Central memory CD8-positive, alpha-beta T cell (primary cell): ENCODE results near the gene KIAA1217.

Experiments used
- ATAC-seq: fragments of 150-1000 bp; cut with Tn5 transposase; replicated peaks from 2 replicates; pipeline ENCODE4 v1.10.0; 2022; ENCODE audit warnings: mild to moderate bottlenecking, moderate FRiP score, moderate number of reproducible peaks; ENCODE audit not compliant: poor library complexity, severe bottlenecking; ENCODE audit errors: extremely low read depth
- DNase-seq, 2 donors: peaks; one replicate each; pipeline ENCODE4 v3.0.0; 2021; ENCODE audit warnings: low spot score in 2 of 2
- H3K27ac Mint-ChIP-seq: one replicate; pipeline ENCODE4 v1.8.0; 2022; ENCODE audit warnings: low read depth, mild to moderate bottlenecking, moderate library complexity, mixed read lengths
- H3K27me3 Mint-ChIP-seq: one replicate; pipeline ENCODE4 v1.8.0; 2022; ENCODE audit warnings: mixed read lengths
- H3K36me3 Mint-ChIP-seq: one replicate; pipeline ENCODE4 v1.8.0; 2022; ENCODE audit warnings: mild to moderate bottlenecking, moderate library complexity, mixed read lengths; ENCODE audit not compliant: insufficient read depth
- H3K4me1 Mint-ChIP-seq: one replicate; pipeline ENCODE4 v1.8.0; 2022; ENCODE audit warnings: mixed read lengths
- H3K4me3 Mint-ChIP-seq: one replicate; pipeline ENCODE4 v1.8.0; 2022; ENCODE audit warnings: mild to moderate bottlenecking, moderate library complexity, mixed read lengths
- H3K9me3 Mint-ChIP-seq: one replicate; pipeline ENCODE4 v1.8.0; 2022; ENCODE audit warnings: mixed read lengths

The KIAA1217 gene

DNA sequence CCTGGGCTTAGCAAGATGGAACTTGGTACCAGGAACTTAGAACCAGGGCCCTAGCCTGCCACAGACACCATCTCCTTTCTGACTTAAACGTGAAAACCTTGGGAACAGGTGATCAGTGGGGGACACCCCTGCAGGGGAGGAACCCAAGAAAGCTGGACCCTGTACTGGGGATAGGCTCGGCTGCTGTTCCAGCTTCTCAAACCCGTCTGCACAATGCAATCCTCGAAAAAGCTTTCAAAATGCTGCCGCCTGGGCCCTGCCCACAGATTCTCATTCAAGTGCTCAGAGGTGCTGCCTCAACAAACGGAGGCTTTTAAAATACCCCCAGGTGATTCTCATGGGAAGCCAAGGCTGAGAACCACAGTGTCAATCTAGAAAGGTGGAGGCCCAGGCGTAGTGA, 345.1 kb downstream of the KIAA1217 start:
- ATAC-seq (no peak), DNase-seq (no peak)
- Mint-ChIP-seq H3K9me3 (no peaks in the 10 kb centered on the region), H3K36me3 (no peaks in the 10 kb centered on the region), H3K4me1 (peaks cover 6% of the 10 kb centered on the region), H3K27ac (no peak overlapping the region), H3K4me3 (no peak overlapping the region), H3K27me3 (peaks cover 34% of the 10 kb centered on the region)

DNA sequence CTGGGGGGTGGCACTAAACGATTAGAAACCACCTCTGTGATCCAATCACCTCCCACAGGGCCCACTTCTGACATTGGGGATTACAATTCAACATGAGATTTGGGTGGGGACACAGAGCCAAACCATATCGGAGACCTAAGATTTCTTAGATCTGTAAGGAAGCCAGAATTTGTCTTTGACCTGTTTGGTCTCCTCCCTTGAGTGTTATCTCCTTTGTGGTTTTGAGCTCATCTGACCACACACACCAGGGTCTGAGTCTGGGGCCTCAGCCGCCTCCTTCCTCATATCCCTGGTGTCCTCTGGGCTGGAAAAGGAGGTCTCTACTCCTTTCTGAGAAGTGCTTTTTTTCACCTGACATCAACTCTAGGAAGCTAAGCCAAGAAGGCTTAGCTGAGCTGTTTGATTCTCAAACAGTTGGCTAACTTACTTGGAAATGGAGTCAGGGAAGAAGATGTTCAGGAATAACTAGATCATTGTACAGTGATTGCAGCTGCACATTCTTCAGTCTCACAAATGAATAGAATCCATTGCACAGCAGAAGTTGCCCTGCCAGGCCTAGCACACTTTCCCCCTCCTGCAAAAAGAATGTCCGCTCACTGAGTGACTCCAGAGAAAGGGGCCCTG, 347.3 kb downstream of the KIAA1217 start:
- DNase-seq (no peak), ATAC-seq (no peak)
- Mint-ChIP-seq H3K4me3 (no peak overlapping the region), H3K4me1 (peaks cover 6% of the 10 kb centered on the region), H3K36me3 (no peaks in the 10 kb centered on the region), H3K9me3 (no peaks in the 10 kb centered on the region), H3K27me3 (peaks cover 22% of the 10 kb centered on the region), H3K27ac (no peak overlapping the region)

DNA sequence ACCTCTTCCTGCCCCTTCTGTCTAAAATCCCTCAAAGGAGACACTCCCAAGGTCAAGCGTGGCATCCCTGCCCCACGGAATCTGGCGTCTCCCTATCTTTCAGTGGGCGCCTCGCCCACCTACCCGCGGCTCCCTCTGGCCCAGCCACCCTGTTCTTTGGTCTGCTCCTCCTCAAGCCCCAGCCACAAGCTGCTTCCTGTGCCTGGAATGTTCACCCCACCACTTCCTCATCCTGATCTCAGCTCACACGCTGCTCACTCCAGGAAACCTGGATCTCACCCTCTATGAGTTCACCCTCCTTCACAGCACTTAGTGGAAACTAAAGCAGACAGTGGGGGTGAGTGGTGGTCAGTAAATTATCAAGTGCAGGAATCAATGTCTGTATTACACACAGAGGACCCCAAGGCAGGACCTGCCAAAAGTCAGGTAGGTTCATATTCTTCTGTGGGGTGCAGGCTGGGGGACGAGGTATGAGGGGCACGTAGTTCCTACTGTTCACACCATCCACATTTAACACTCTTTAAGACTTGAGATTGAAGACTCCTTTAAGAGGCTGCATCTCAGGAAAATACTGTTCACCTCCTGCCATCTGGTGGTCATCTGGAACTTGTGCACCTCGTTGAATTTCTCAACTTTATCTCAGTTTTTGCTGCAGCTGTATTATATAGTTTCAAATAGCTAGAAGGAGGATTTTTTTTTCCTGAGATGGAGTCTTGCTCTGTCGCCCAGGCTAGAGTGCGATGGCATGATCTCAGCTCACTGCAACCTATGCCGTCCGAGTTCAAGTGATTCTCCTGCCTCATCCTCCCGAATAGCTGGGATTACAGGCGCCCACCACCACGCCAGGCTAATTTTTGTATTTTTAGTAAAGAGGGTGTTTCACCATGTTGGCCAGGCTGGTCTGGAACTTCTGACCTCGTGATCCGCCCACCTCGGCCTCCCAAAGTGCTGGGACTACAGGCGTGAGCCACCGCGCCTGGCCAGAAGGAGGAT, 348.1 kb downstream of the KIAA1217 start:
- DNase-seq = no peak

DNA sequence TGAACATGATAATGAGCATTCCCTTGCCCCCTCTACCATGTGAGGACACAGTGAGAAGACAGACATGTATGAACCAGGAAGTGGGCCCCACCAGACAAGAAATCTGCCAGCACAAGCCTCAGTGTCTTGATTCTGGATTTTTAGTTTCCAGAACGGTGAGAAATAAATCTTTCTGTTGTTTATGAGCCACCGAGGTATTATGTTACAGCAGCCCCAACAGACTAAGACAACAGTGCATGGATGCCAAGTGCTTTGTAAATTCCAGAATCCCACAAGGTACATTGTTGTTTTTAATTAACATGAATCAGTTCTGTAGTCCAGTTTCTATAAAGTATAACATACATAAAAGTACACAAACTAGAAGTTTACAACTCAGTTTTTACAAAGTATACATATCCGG, 352.5 kb downstream of the KIAA1217 start:
- H3K27me3 Mint-ChIP-seq = peaks cover 19% of the 10 kb centered on the region
- peaks cover 6% of the 10 kb centered on the region for H3K4me1 Mint-ChIP-seq
- DNase-seq (no peak), ATAC-seq (no peak)
- H3K27ac Mint-ChIP-seq = no peak overlapping the region
- no peaks in the 10 kb centered on the region for H3K9me3 Mint-ChIP-seq
- no peak overlapping the region for H3K4me3 Mint-ChIP-seq
- no peaks in the 10 kb centered on the region for H3K36me3 Mint-ChIP-seq

More for the DNA sequence above, 348.1 kb downstream of the KIAA1217 start:
- Mint-ChIP-seq H3K4me3 (no peak overlapping the region), H3K27me3 (peaks cover 22% of the 10 kb centered on the region), H3K9me3 (no peaks in the 10 kb centered on the region), H3K4me1 (peaks cover 6% of the 10 kb centered on the region), H3K27ac (no peak overlapping the region), H3K36me3 (no peaks in the 10 kb centered on the region)
- ATAC-seq = no peak

DNA sequence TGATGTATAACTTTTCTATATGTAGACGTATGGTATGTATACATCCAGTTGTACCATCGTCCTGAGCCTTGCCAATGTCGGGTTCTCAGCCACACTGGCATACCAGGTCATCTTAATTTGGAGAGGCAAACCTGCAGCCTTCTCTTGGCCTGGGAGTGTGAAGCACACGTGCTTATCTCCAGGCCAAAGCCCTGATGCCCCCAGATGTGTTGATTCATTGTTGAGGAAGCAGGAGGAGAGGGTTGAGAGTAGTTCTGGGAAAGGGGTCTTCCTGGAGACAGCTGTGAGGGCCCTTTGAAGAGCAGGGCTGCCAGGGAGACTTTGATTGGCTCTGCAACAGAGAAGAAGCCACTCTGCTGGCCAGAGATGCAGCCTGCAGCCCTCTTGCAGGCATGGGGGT, 359.1 kb downstream of the KIAA1217 start:
- Mint-ChIP-seq H3K4me3 (no peak overlapping the region), H3K9me3 (no peaks in the 10 kb centered on the region), H3K27me3 (peaks cover 65% of the 10 kb centered on the region), H3K4me1 (no peaks in the 10 kb centered on the region), H3K36me3 (no peaks in the 10 kb centered on the region), H3K27ac (no peak overlapping the region)
- DNase-seq (no peak), ATAC-seq (no peak)

DNA sequence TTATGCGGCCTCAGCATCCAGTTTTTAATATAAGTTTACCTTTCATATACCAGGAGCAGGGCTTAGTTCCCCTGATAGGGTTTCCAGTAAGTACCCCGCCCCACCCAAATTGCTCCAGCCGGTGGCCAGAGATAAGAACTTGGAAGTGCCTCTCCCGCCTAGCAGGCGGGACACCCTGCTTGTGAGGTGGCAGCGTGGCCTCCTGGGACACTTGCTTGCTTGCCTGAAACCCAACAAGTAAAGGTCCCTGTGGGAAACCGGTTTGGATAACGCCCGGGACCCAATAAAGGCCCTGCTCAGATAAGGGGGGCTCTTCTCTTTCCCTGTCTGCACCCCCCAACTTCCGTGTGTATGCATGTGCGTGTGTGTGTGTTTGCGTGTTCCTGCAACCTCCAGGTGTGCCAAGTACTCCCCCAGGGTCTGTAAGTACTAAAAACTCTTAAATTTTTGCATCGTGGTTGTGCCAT, 360.4 kb downstream of the KIAA1217 start:
- no peak overlapping the region for H3K4me3 Mint-ChIP-seq
- ATAC-seq = no peak
- DNase-seq = no peak
- H3K4me1 Mint-ChIP-seq = no peaks in the 10 kb centered on the region
- H3K27me3 Mint-ChIP-seq = peaks cover 74% of the 10 kb centered on the region
- no peaks in the 10 kb centered on the region for H3K9me3 Mint-ChIP-seq
- H3K36me3 Mint-ChIP-seq = no peaks in the 10 kb centered on the region
- no peak overlapping the region for H3K27ac Mint-ChIP-seq

DNA sequence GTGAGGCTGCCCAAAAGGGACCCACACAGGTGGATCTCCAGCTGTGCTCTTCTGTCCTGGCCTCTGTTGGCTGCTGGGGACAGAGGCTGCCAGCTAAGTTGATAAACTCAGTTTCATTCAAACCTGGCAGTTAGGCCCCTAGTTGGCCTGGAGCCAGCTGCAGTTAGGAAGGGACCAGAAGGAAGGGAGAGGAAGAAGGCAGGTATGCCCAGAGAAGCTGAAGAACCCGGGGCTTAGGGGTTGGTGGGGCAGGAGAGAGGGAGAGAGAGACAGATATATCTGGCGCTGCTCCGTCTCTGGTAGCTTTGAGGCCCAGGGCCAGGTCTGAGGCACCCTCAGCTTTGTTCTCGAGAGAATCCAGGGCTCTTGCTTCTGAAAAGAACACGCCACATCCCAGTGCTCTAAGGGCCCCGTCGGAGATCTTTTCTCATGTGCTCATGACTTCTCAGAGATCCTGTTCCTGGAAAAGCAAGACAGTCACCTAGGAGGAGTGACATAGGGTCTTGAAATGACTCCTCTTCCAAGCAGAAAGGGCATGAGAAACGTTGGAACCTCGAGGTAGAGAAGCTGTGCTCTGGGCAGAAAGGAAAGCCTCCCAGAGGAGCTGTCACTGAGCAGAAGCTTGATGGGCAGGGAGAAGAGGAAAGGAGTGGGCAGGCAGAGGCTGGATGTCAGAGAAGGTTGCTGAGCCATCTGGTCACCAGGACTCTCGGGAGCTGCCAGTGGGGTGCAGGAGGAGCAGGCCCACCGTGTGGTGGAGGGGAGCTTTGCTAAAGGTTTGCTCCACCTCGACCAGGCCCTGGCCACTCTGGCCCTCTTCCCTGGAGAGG, 361.1 kb downstream of the KIAA1217 start:
- peaks cover 81% of the 10 kb centered on the region for H3K27me3 Mint-ChIP-seq
- no peaks in the 10 kb centered on the region for H3K36me3 Mint-ChIP-seq
- H3K4me3 Mint-ChIP-seq = no peak overlapping the region
- ATAC-seq (no peak), DNase-seq (no peak)
- no peak overlapping the region for H3K27ac Mint-ChIP-seq
- no peaks in the 10 kb centered on the region for H3K9me3 Mint-ChIP-seq
- no peaks in the 10 kb centered on the region for H3K4me1 Mint-ChIP-seq

DNA sequence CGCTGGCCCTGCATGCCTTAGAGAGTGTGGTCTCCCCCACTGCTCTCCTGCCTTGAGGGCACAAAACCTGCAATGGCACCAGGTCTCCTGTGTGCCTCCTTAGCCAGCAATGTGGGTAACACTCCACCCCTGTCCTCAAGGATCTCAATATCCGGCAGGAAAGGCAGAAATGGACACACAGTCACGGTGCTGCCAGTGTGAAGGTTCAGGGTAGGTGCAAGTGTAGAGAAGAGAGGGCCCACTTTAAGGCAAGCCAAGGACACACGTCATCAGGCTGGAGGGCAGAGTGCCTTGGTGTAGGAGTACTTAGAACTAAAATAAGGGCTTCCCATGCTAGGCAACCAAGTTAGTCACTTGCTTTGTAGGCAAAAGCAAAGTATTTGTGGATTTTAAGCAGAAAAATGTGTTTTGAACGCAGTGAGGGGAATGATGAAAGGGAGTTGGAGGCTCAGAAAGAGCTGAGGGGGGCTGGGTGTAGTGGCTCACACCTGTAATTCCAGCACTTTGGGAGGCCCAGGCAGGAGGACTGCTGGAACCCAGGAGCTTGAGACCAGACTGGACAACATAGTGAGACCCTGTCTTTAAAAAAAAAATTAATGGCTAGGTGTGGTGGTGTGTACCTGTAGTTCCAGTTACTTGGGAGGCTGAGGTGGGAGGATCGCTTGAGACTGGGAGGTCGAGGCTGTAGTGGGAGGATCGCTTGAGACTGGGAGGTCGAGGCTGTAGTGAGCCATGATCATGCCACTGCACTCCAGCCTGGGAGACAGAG, 361.9 kb downstream of the KIAA1217 start:
- Mint-ChIP-seq H3K27ac (no peak overlapping the region), H3K27me3 (peaks cover 84% of the 10 kb centered on the region), H3K9me3 (no peaks in the 10 kb centered on the region), H3K4me1 (no peaks in the 10 kb centered on the region), H3K36me3 (no peaks in the 10 kb centered on the region), H3K4me3 (no peak overlapping the region)
- ATAC-seq (no peak), DNase-seq (no peak)

DNA sequence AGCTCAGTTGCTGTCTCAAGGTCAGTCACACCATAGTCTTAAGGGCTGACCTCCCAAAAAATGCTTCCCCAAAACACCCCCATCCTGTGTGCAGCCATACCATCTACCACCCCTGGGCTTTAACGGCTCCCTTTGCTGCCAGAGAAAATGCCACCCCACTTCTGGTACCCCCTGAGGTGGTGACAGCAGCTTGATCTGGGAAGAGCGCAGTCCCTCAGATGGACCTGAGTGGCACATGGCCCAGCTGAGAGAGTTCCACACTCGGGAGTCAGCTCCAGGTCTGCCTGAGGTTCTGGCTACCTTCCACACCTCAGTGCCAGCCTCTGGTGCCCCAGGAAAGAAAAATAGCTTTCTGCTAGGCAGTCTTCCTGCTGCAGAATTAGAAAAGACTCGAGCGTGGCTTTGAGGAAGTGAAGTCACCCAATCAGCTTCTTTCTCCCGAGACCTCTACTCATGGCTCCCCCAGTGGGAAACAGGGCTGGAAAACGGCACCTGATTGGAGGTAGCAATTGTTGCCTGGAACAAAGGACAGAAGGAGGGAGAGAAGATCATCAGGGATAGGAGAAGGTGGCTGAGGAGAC, 363.0 kb downstream of the KIAA1217 start:
- ATAC-seq = no peak
- Mint-ChIP-seq H3K36me3 (no peaks in the 10 kb centered on the region), H3K4me1 (no peaks in the 10 kb centered on the region), H3K4me3 (no peak overlapping the region), H3K27me3 (peaks cover 83% of the 10 kb centered on the region), H3K27ac (no peak overlapping the region), H3K9me3 (no peaks in the 10 kb centered on the region)
- DNase-seq = no peak

DNA sequence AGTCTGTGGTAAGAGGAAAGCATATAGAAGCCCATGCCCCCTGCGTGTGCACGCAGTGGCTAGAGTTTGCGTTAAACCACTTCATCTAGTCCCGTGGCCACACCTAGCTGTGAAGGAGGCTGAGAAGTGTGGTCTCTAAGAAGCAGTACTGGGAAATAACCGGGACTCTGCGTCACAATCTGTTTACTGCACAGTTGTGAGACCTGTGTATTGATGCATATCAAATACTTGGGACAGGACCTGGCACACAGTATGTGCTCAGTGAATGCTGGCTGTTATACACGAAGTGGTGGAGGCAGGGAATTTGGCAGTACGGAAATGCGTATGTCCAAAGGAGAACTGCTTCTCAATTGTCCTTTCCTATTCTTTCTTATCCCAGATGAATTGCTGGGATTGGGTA, 365.2 kb downstream of the KIAA1217 start:
- DNase-seq (no peak), ATAC-seq (no peak)
- Mint-ChIP-seq H3K36me3 (peaks cover 3% of the 10 kb centered on the region), H3K27me3 (peaks cover 73% of the 10 kb centered on the region), H3K4me1 (no peaks in the 10 kb centered on the region), H3K9me3 (no peaks in the 10 kb centered on the region), H3K27ac (no peak overlapping the region), H3K4me3 (no peak overlapping the region)

DNA sequence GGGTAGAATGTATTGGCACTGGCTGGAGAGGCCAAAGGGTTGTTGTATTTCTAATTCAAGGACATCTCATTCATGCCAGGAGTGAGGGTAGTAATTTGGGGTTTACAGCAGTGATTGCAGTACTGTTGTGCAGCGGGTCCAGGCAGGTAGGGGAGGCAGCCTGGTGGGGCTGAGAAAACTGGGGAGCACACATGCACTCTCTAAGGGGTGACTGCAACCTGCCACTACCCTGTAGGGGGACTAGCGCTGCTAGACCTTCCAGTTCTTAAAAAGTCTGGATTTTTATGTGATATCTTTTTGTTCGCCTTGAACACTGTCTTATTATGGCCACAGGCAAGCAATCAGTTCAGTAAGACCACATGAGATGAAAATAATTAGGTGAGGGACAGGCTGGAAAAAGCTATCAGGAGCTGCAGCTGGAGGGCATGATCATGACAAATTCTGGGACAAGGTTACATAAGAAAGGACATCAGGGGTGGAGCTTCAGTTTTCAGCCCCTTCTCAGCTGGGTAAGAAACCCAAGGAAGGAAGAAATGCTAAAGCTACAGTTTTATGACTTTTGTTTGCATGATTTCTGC, 365.7 kb downstream of the KIAA1217 start:
- no peak for ATAC-seq
- H3K27me3 Mint-ChIP-seq = peaks cover 68% of the 10 kb centered on the region
- no peak overlapping the region for H3K27ac Mint-ChIP-seq

More for the DNA sequence above, 365.7 kb downstream of the KIAA1217 start:
- no peaks in the 10 kb centered on the region for H3K9me3 Mint-ChIP-seq
- DNase-seq = no peak
- H3K4me3 Mint-ChIP-seq = no peak overlapping the region
- peaks cover 3% of the 10 kb centered on the region for H3K36me3 Mint-ChIP-seq
- H3K4me1 Mint-ChIP-seq = no peaks in the 10 kb centered on the region
